ENCODE results near the gene LONP1. TPM values are rescaled to one million over a fixed set of nuclear protein-coding genes. Genes with fewer than 3 reads are reported as not detected.
"Not testable (repeated sequence)": the region's sequence is repeated elsewhere in the genome, so short reads cannot be mapped to it uniquely, and the experiment has no call there.

The LONP1 gene
- total RNA-seq, 1 experiment from 2014 or later: 186 TPM

- TF ChIP-seq PREB (CRISPR knock-in tag; IDR thresholded peaks at IDR 0.05; ENCODE audit: borderline replicate concordance) (0 out of 2 replicates have a peak, but pooled peaks have one; percentile 61), MYBL2 (CRISPR knock-in tag; IDR thresholded peaks at IDR 0.05) (peak; percentile 76; the same call in 1 of the 2 replicates), JAZF1 (CRISPR knock-in tag; IDR thresholded peaks at IDR 0.05) (no peak), NFE2L1 (CRISPR knock-in tag; IDR thresholded peaks at IDR 0.05) (peak; percentile 61; the same call in 1 of the 2 replicates), ELF4 (CRISPR knock-in tag; IDR thresholded peaks at IDR 0.05; ENCODE audit: low read depth) (no peak), ZNF263 (CRISPR knock-in tag; IDR thresholded peaks at IDR 0.05; ENCODE audit: low read depth) (no peak), TP53 (CRISPR knock-in tag; IDR thresholded peaks at IDR 0.05) (0 out of 2 replicates have a peak, but pooled peaks have one; percentile 9), CTCF (IDR thresholded peaks at IDR 0.05) (peak; percentile 84), JUN (CRISPR knock-in tag; IDR thresholded peaks at IDR 0.05) (no peak), TEAD4 (CRISPR knock-in tag; IDR thresholded peaks at IDR 0.05) (peak; percentile 61; the same call in 1 of the 2 replicates), NR3C1 (CRISPR knock-in tag; conservative IDR thresholded peaks at IDR 0.05; ENCODE audit: low read depth) (no peak), ZNF416 (CRISPR knock-in tag; IDR thresholded peaks at IDR 0.05) (peak; percentile 53; the same call in 1 of the 2 replicates), FOXJ3 (CRISPR knock-in tag; IDR thresholded peaks at IDR 0.05; ENCODE audit: borderline replicate concordance) (no peak), KAT7 (CRISPR knock-in tag; IDR thresholded peaks at IDR 0.05; ENCODE audit: borderline replicate concordance) (no peak), ZNF138 (CRISPR knock-in tag; conservative IDR thresholded peaks at IDR 0.05) (no peak), RELA (CRISPR knock-in tag; IDR thresholded peaks at IDR 0.05; ENCODE audit: borderline replicate concordance) (no peak; the same call in 1 of the 2 replicates), SMAD4 (CRISPR knock-in tag; IDR thresholded peaks at IDR 0.05) (0 out of 2 replicates have a peak, but pooled peaks have one; percentile 58), PRRX2 (CRISPR knock-in tag; IDR thresholded peaks at IDR 0.05) (no peak), SP1 (CRISPR knock-in tag; conservative IDR thresholded peaks at IDR 0.05) (peak; percentile 76), FOXP4 (CRISPR knock-in tag; IDR thresholded peaks at IDR 0.05) (peak; percentile 38; the same call in 1 of the 2 replicates), FOXP1 (CRISPR knock-in tag; IDR thresholded peaks at IDR 0.05; ENCODE audit: borderline replicate concordance) (peak; percentile 91)
Observed at GRCh38 chr19:5690125-5690954, 29.6 kb downstream of the LONP1 start, which contains the start of gene RPL36 (continued).

GRCh38 chr19:5688262-5688881, 31.6 kb downstream of the LONP1 start:
- POLR2A ChIA-PET; ATAC-seq; H3K27me3 Mint-ChIP-seq (ENCODE audit: low read depth); DNase-seq (ENCODE audit: low spot score); H3K27ac Mint-ChIP-seq; H3K9me3 Mint-ChIP-seq: not testable (repeated sequence)
- Mint-ChIP-seq H3K4me3 (peak overlapping the region; percentile 39), H3K36me3 (peaks cover 25% of the 10 kb centered on the region), H3K4me1 (peaks cover 15% of the 10 kb centered on the region)
- CTCF ChIA-PET: interaction anchor here (1.3 to 2.8 kb wide), 12 partner anchors 8 to 215 kb away, joined by 3 to 18 read pairs (median 8); partner anchors contain the start of genes DUS3L, NDUFA11, NRTN and SAFB

Data from WTC11 (cell line).